Uterus (tissue), 4 donors: ENCODE data around the gene EMP2. TPM values are rescaled to one million over a fixed set of nuclear protein-coding genes. Genes with fewer than 3 reads are reported as not detected.

Experiments
- DNase-seq, 2 donors: peaks; one replicate each; pipeline ENCODE4 v3.0.0-alpha.2; 2019 to 2020
- H3K27ac ChIP-seq, 2 donors: fragments of 200-600 bp; sonication (generic); 1 replicate in 1 of 2; 2 replicates in 1 of 2; pipeline ENCODE4 v1.5.1; 2016 to 2018
- H3K27me3 ChIP-seq, 2 donors: fragments of 200-600 bp; sonication (generic); one replicate each; pipeline ENCODE4 v1.5.1; 2018 to 2019; ENCODE audit warnings: control low read depth in 1 of 2
- H3K36me3 ChIP-seq, 2 donors: fragments of 200-600 bp; sonication (generic); one replicate each; pipeline ENCODE4 v1.5.1; 2019; ENCODE audit warnings: control low read depth in 1 of 2
- H3K4me1 ChIP-seq, 2 donors: fragments of 200-600 bp; sonication (generic); one replicate each; pipeline ENCODE4 v1.5.1; 2018 to 2019; ENCODE audit warnings: control low read depth in 1 of 2
- H3K4me3 ChIP-seq, 2 donors: fragments of 200-600 bp; sonication (generic); 1 replicate in 1 of 2; 2 replicates in 1 of 2; pipeline ENCODE4 v1.5.1; 2018 to 2019; ENCODE audit warnings: mild to moderate bottlenecking in 1 of 2
- H3K9me3 ChIP-seq, 2 donors: fragments of 200-600 bp; sonication (generic); one replicate each; pipeline ENCODE4 v1.5.1; 2019; ENCODE audit warnings: control low read depth in 1 of 2
- CTCF ChIP-seq, 4 experiments: fragments of 200-600 bp in 2 of 4; fragments of 450-650 bp in 2 of 4; sonication (generic) in 2 of 4; IDR thresholded peaks; one replicate each; pipeline ENCODE4 v1.5.1; 2016 to 2019; ENCODE audit warnings: antibody characterized with exemption in 4 of 4, mild to moderate bottlenecking in 2 of 4, moderate library complexity in 1 of 4
- POLR2A ChIP-seq, 2 donors: fragments of 450-650 bp; IDR thresholded peaks; one replicate each; pipeline ENCODE4 v1.6.1; 2016; ENCODE audit warnings: antibody characterized with exemption in 2 of 2, mild to moderate bottlenecking in 1 of 2, moderate library complexity in 1 of 2
- intact Hi-C: fragments of 100-400 bp; cut with DNase I; formaldehyde crosslinking; loops from one replicate; pipeline ENCODE4 v1.15.1; 2023; ENCODE audit warnings: low total_unique reads
- total RNA-seq, 4 donors: library from RNA; depleted of rRNA in 3 of 4; stranded (reverse); fragments of >200 nt in 3 of 4; gene quantifications; one replicate each; pipeline versions ENCODE4 v1.1.0 to v1.2.4, GENCODE V29; 2014 to 2023
- donor health status: DM: yes; HTN: yes; CAD: no.

The EMP2 gene
- total RNA-seq, 4 donors from 2014 or later = 16.4 to 88.3 (median 32.1) TPM

GRCh38 chr16:10577305-10578202, 2.8 kb downstream of the EMP2 start:
- intact Hi-C loops = no loop called here
- peak overlapping the region in 1 of 2 donors; percentile 97 for H3K4me3 ChIP-seq
- no peaks in the 10 kb centered on the region for H3K9me3 ChIP-seq
- peak in 1 of 2 donors; percentile 22 for DNase-seq
- H3K36me3 ChIP-seq = no peaks in the 10 kb centered on the region
- H3K4me1 ChIP-seq = peaks cover 0 to 13% of the 10 kb centered on the region in 2 donors
- peak overlapping the region; percentile 25 to 59 for H3K27ac ChIP-seq
- no peaks in the 10 kb centered on the region for H3K27me3 ChIP-seq
- TF ChIP-seq CTCF (IDR thresholded peaks at IDR 0.05) (no peak), POLR2A (IDR thresholded peaks at IDR 0.05) (no peak)

GRCh38 chr16:10576390-10577304, 3.8 kb downstream of the EMP2 start:
- TF ChIP-seq POLR2A (IDR thresholded peaks at IDR 0.05) (no peak), CTCF (IDR thresholded peaks at IDR 0.05) (no peak)
- Histone ChIP-seq H3K36me3 (no peaks in the 10 kb centered on the region), H3K27ac (peak overlapping the region; percentile 25 to 59), H3K4me3 (no peak overlapping the region), H3K9me3 (no peaks in the 10 kb centered on the region), H3K27me3 (no peaks in the 10 kb centered on the region), H3K4me1 (peaks cover 0 to 13% of the 10 kb centered on the region in 2 donors)
- no peak for DNase-seq
- intact Hi-C loops = no loop called here

GRCh38 chr16:10575506-10576130, 4.8 kb downstream of the EMP2 start:
- DNase-seq = no peak
- no peak for TF ChIP-seq POLR2A (IDR thresholded peaks at IDR 0.05)
- no peak for TF ChIP-seq CTCF (IDR thresholded peaks at IDR 0.05)
- intact Hi-C loops = no loop called here
- Histone ChIP-seq H3K27me3 (no peaks in the 10 kb centered on the region), H3K27ac (no peak overlapping the region), H3K4me1 (peaks cover 0 to 13% of the 10 kb centered on the region in 2 donors), H3K36me3 (no peaks in the 10 kb centered on the region), H3K4me3 (no peak overlapping the region), H3K9me3 (no peaks in the 10 kb centered on the region)

GRCh38 chr16:10572611-10573010, 7.8 kb downstream of the EMP2 start:
- Histone ChIP-seq H3K9me3 (no peaks in the 10 kb centered on the region), H3K4me3 (no peak overlapping the region), H3K36me3 (no peaks in the 10 kb centered on the region), H3K27me3 (no peaks in the 10 kb centered on the region), H3K27ac (no peak overlapping the region), H3K4me1 (peaks cover 0 to 10% of the 10 kb centered on the region in 2 donors)
- intact Hi-C loops = no loop called here
- DNase-seq = no peak
- TF ChIP-seq CTCF (IDR thresholded peaks at IDR 0.05) (no peak), POLR2A (IDR thresholded peaks at IDR 0.05) (no peak)
